HG03280 (cell line): Measurements from ENCODE around the gene PAWR.
A peak's percentile ranks its signal among the peaks of the same experiment; 100 is the strongest.
"Not testable (repeated sequence)": the region's sequence is repeated elsewhere in the genome, so short reads cannot be mapped to it uniquely, and the experiment has no call there.

Experiments used
- ATAC-seq: cut with Tn5 transposase; IDR thresholded peaks from one replicate; pipeline ENCODE4 v1.9.1; 2021; ENCODE audit warnings: mild to moderate bottlenecking, moderate library complexity; ENCODE audit not compliant: unreplicated experiment

PAWR gene

DNA sequence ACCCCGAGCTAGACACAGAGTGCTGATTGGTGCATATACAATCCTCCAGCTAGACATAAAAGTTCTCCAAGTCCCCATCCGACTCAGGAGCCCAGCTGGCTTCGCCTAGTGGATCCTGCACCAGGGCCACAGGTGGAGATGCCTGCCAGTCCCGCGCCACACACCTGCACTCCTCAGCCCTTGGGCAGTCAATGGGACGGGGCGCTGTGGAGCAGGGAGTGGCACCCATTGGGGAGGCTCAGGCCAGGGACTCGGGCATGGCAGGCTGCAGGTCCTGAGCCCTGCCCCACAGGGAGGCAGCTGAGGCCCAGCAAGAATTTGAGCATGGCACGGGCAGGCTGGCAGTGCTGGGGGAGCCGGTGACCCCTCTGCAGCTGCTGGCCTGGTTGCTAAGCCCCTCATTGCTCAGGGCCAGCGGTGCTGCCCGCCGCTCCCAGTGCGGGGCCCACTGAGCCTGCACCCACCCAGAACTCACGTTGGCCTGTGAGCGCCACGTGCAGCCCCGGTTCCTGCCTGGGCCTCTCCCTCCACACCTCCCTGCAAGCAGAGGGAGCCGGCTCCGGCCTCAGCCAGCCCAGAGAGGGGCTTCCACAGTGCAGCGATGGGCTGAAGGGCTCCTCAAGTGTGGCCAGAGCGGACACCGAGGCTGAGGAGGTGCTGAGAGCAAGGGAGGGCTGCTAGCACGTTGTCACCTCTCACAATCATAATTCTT is 136.7 kb downstream of the PAWR start:
- ATAC-seq, result no peak

DNA sequence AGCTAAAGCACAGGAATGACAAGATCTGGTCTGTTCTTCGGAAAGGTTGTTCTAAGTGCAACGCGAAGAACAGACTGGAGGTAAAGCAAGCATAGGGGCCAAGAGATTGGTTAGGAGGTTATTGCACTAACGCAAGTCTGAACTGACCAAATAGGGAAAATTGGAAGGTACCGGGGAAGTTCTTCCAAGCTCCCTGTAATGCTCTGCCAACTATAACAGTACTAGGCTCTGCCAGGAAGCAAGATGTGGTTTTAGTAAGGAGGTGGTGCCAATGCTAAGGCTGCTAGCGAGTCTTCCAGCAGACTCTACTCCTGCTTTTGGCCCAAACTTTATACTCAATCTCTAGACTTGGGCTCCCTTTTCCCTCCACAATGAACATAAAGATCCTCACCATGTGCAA is 138.6 kb downstream of the PAWR start:
- ATAC-seq, result no peak

- no peak for ATAC-seq
Observed at GRCh38 chr12:79549531-79550271, 141.1 kb downstream of the PAWR start.

- no peak for ATAC-seq
Observed at GRCh38 chr12:79548610-79548924, 142.2 kb downstream of the PAWR start.

- ATAC-seq, result peak; percentile 78
Observed at GRCh38 chr12:79547735-79548609, 142.8 kb downstream of the PAWR start.

DNA sequence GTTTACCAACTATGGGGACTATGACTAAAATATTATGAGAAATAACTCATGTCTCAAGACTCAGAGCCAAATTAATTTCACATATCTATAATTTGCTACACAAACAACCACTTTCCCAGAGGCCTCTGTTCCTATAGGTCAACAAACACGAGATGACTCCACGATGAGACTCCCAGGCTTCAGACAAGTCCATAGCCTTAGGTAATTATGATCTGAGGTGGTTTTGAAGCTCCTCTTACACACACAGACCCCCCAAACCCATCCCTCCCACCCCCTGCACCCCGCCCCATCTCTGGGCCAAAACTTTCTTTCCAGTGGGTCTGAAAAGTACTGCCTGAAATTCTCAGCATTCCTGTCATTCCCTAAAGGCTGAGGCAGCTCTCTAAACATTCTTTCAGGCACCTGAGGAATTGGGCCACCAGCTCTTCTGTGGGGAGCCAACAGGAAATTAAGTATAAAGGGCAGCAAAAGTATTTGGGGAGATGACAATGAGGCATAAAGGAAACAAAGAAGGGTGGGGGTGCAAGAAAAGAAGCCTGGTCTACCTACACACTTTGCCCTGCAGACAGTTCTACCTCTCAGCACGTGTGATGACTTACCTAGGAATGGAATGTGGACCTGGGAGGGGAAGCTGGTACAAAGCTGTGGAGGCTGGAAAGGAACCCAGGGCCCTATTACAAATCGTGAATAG is 143.6 kb downstream of the PAWR start:
- no peak for ATAC-seq

DNA sequence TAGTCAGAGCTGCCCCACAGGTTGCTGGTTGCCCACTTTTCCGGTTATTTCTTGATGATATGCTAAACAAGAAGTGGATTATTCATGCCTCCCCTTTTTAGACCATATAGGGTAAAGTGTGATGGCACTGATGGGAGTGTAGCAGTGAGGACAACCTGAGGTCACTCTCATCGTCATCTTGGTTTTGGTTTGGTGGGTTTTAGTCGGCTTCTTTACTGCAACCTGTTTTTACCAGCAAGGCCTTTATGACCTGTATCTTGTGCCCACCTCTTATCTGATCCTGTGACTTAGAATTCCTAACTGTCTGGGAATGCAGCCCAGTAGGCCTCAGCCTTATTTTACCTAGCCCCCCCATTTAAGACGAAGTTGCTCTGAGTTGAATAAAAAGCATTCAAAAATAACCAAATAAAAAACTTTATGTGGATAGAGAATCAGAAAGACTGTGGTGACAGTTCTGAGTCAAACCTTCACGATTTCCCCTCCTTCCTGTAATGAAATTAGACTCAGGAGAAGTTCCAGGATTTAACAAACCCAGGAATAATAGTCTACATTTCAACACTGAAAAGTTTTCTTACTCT is 144.2 kb downstream of the PAWR start:
- ATAC-seq, result no peak

GRCh38 chr12:79544439-79544838 is 146.3 kb downstream of the PAWR start:
- ATAC-seq, result not testable (repeated sequence)

DNA sequence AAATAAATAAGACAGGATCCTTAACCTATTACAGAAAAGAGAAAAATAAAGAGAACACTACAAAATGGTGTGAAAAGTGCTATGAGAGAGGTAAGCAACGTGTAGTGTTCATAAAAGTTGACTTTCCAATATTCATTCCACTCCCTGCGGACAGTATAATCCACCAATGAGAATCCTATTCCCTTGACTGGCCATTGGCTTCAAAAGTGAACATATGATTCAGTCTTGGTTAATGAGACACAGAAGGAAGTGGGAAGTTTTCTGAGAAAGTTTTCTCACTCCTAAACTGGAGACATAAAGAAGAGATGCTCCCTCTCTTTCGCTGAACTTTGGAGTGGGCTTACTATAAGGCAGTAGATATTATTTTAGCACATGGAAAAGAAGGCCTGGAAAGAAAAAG is 153.1 kb downstream of the PAWR start:
- no peak for ATAC-seq

- ATAC-seq, result no peak
Observed at GRCh38 chr12:79535751-79536150, 155.0 kb downstream of the PAWR start.
